ENCODE results near the gene SLC37A1. TPM values are rescaled to one million over a fixed set of nuclear protein-coding genes. Genes with fewer than 3 reads are reported as not detected.

The SLC37A1 gene
- total RNA-seq, 4 donors from 2014 or later, result 2.3 to 8.8 (median 6.3) TPM

DNA sequence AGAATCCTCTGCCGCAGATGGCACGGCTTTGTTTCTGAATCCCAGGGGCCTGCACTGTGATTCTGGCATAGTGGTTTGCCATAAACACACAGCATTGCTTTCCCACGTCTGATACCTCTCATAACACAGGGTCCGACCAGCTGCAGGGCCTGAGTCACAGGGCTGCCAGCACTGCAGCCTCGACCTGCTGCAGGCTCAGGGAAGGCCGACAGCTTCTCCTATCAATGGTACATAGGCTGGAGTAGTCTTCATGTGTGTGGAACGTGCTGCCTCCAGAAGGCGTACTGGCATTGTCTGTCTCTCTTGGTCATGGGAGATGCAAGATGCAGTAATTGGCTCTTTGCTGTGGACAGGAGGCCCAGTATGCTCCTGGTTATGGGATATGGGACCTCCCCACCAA lies 86.3 kb downstream of the SLC37A1 start:
- no peak overlapping the region for H3K4me3 ChIP-seq
- intact Hi-C loops (cut with DNase I; ENCODE audit: low total_unique reads), result no loop called here
- TF ChIP-seq POLR2A (IDR thresholded peaks at IDR 0.05), result no peak
- TF ChIP-seq, protein P1, sequence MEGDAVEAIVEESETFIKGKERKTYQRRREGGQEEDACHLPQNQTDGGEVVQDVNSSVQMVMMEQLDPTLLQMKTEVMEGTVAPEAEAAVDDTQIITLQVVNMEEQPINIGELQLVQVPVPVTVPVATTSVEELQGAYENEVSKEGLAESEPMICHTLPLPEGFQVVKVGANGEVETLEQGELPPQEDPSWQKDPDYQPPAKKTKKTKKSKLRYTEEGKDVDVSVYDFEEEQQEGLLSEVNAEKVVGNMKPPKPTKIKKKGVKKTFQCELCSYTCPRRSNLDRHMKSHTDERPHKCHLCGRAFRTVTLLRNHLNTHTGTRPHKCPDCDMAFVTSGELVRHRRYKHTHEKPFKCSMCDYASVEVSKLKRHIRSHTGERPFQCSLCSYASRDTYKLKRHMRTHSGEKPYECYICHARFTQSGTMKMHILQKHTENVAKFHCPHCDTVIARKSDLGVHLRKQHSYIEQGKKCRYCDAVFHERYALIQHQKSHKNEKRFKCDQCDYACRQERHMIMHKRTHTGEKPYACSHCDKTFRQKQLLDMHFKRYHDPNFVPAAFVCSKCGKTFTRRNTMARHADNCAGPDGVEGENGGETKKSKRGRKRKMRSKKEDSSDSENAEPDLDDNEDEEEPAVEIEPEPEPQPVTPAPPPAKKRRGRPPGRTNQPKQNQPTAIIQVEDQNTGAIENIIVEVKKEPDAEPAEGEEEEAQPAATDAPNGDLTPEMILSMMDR (IDR thresholded peaks at IDR 0.05), result no peak
- no peak for DNase-seq
- H3K36me3 ChIP-seq, result no peaks in the 10 kb centered on the region
- no peak overlapping the region for H3K27ac ChIP-seq
- H3K4me1 ChIP-seq, result no peaks in the 10 kb centered on the region
- no peaks in the 10 kb centered on the region for H3K27me3 ChIP-seq
- H3K9me3 ChIP-seq, result no peaks in the 10 kb centered on the region

DNA sequence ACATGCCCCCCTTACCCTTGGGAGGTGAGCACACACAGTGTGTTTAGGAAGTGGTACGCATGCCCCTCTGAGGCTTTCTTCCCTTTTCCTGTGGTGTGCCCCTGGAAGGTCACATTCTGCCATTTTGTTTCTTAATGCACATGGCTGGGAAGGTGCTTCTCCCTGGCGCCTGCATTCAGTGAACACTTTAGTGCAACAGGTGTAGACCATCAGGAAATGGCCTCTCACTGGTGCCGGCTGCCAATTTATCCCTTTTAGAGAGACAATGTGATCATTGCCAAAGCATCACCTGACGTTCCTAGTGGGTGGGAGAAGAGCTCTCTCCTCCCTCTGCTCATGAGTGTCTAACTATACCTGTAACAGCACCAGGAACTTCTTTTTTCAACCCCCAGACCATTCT lies 88.0 kb downstream of the SLC37A1 start:
- intact Hi-C loops (cut with DNase I; ENCODE audit: low total_unique reads), result no loop called here
- DNase-seq, result no peak

DNA sequence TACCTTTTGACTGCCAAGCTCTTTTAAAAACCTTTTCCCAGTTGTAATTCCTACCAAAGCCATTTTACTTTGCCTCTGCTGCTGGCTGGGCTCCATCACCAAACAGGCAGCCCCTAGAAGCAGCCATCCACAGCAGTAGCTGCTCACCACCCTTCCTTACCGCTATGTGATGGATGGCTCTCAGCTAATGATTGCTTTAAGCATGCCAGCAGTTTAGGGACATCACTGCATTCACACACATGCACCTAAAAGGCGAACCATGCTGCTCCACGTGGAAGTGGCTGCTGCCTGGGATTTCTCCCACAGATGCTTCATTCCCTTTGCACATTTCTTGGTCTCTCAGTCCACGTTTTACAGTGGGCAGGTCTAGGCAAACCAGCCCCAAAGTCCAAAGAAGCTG lies 93.5 kb downstream of the SLC37A1 start:
- no peak overlapping the region for H3K27ac ChIP-seq
- H3K4me1 ChIP-seq, result no peaks in the 10 kb centered on the region
- no peaks in the 10 kb centered on the region for H3K27me3 ChIP-seq
- peaks cover 0 to 2% of the 10 kb centered on the region in 2 donors for H3K9me3 ChIP-seq
- H3K4me3 ChIP-seq, result no peak overlapping the region
- no peak for TF ChIP-seq POLR2A (IDR thresholded peaks at IDR 0.05)
- TF ChIP-seq, protein P1 (IDR thresholded peaks at IDR 0.05), result no peak
- DNase-seq, result no peak
- no peaks in the 10 kb centered on the region for H3K36me3 ChIP-seq
- intact Hi-C loops (cut with DNase I; ENCODE audit: low total_unique reads), result no loop called here

More for the DNA sequence above, 88.0 kb downstream of the SLC37A1 start:
- no peaks in the 10 kb centered on the region for H3K9me3 ChIP-seq
- no peaks in the 10 kb centered on the region for H3K4me1 ChIP-seq
- H3K4me3 ChIP-seq, result no peak overlapping the region
- H3K27ac ChIP-seq, result no peak overlapping the region
- H3K36me3 ChIP-seq, result no peaks in the 10 kb centered on the region
- TF ChIP-seq, protein P1 (IDR thresholded peaks at IDR 0.05), result no peak
- no peak for TF ChIP-seq POLR2A (IDR thresholded peaks at IDR 0.05)
- H3K27me3 ChIP-seq, result no peaks in the 10 kb centered on the region

DNA sequence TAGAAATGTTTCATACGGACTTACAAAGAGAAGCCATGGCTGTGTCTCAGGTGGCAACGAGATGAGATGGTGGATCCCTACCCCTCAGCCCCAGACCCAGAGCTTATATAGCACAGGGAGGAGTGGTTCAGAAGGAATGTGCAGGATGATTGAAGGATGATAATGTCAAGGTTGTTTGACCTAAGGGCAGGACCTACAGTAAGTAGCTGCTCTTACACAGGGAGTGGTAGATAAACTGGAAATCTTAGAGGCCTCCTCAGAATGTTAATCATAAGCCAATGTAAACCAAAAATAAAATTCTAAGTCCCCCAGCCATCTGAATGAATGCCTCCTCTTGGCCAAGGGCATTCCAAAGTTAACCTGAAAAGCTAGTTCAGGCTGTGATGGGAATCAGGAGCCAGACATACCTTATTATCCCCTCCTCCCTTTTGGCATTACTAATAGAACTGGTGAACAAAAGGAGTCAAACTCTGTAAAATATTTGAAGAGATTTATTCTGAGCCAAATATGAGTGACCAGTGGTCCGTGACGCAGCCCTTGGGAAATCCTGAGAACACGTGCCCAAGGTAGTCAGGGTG lies 94.0 kb downstream of the SLC37A1 start:
- Histone ChIP-seq H3K9me3 (peaks cover 0 to 4% of the 10 kb centered on the region in 2 donors), H3K36me3 (no peaks in the 10 kb centered on the region), H3K27me3 (no peaks in the 10 kb centered on the region), H3K27ac (no peak overlapping the region), H3K4me3 (no peak overlapping the region), H3K4me1 (no peaks in the 10 kb centered on the region)
- no peak for TF ChIP-seq POLR2A (IDR thresholded peaks at IDR 0.05)
- TF ChIP-seq, protein P1 (IDR thresholded peaks at IDR 0.05), result no peak
- no peak for DNase-seq
- intact Hi-C loops (cut with DNase I; ENCODE audit: low total_unique reads), result no loop called here

DNA sequence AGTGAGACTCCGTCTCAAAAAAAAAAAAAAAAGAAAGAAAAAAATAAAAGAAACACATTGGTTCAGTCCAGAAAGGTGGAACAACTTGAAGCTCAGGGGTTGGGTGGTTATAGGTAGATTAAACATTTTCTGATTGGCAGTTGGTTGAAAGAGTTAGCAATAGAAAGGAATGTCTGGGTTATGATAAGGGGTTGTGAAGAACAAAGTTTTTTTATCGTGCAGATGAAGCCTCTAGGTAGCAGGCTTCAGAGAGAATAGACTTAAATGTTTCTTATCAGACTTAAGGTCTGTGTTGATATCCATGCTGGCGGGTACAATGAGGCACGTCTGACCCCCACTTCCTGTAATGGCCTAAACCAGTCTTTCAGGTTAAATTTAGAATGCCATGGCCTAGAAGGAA lies 94.8 kb downstream of the SLC37A1 start:
- no peak for TF ChIP-seq POLR2A (IDR thresholded peaks at IDR 0.05)
- TF ChIP-seq, protein P1 (IDR thresholded peaks at IDR 0.05), result no peak
- no peak overlapping the region for H3K27ac ChIP-seq
- intact Hi-C loops (cut with DNase I; ENCODE audit: low total_unique reads), result no loop called here
- H3K27me3 ChIP-seq, result no peaks in the 10 kb centered on the region
- H3K4me1 ChIP-seq, result no peaks in the 10 kb centered on the region
- peaks cover 0 to 4% of the 10 kb centered on the region in 2 donors for H3K9me3 ChIP-seq
- no peak for DNase-seq
- no peaks in the 10 kb centered on the region for H3K36me3 ChIP-seq
- H3K4me3 ChIP-seq, result no peak overlapping the region

All from uterus (tissue), 4 donors.